MM.1S (cell line): ENCODE measurements around the gene EYA2.

Experiments used
- DNase-seq: peaks from one replicate; pipeline ENCODE4 v3.0.0-alpha.2; 2015
- H2AFZ ChIP-seq: fragments of 300-600 bp; sonication (generic); 2 replicates; pipeline ENCODE4 v1.6.0; 2016; ENCODE audit warnings: antibody characterized with exemption, low read length
- H3F3A ChIP-seq: fragments of 300-600 bp; sonication (generic); 2 replicates; pipeline ENCODE4 v1.6.1; 2016; ENCODE audit warnings: mild to moderate bottlenecking, antibody characterized with exemption, low read length, moderate library complexity, mixed read lengths; ENCODE audit not compliant: insufficient read depth
- H3K27ac ChIP-seq: fragments of 300-600 bp; sonication (generic); 2 replicates; pipeline ENCODE4 v1.5.1; 2016; ENCODE audit warnings: mild to moderate bottlenecking, low read length
- H3K27me3 ChIP-seq: fragments of 300-600 bp; sonication (generic); replicated peaks from 2 replicates; pipeline ENCODE4 v1.6.0; 2016; ENCODE audit warnings: low read length; ENCODE audit not compliant: insufficient read depth
- H3K36me3 ChIP-seq: fragments of 300-600 bp; sonication (generic); replicated peaks from 2 replicates; pipeline ENCODE4 v1.6.1; 2016; ENCODE audit warnings: mild to moderate bottlenecking, low read length, mixed read lengths; ENCODE audit not compliant: insufficient read depth
- H3K4me1 ChIP-seq: fragments of 300-600 bp; sonication (generic); 2 replicates; pipeline ENCODE4 v1.6.1; 2016; ENCODE audit warnings: low read length, mixed read lengths
- H3K4me2 ChIP-seq: fragments of 300-600 bp; sonication (generic); 2 replicates; pipeline ENCODE4 v1.6.0; 2016; ENCODE audit warnings: low read depth, low read length
- H3K4me3 ChIP-seq: fragments of 300-600 bp; sonication (generic); 2 replicates; pipeline ENCODE4 v1.5.1; 2016; ENCODE audit warnings: low read length, mixed read lengths
- H3K79me2 ChIP-seq: fragments of 300-600 bp; sonication (generic); 2 replicates; pipeline ENCODE4 v1.6.1; 2016; ENCODE audit warnings: mixed run types, low read length, mixed read lengths
- H3K9ac ChIP-seq: fragments of 300-600 bp; sonication (generic); 2 replicates; pipeline ENCODE4 v1.6.1; 2016; ENCODE audit warnings: low read length, mixed read lengths
- H3K9me2 ChIP-seq: fragments of 300-600 bp; sonication (generic); replicated peaks from 2 replicates; pipeline ENCODE4 v1.6.1; 2016; ENCODE audit warnings: mild to moderate bottlenecking, low read length, mixed read lengths; ENCODE audit not compliant: insufficient read depth
- H3K9me3 ChIP-seq: fragments of 300-600 bp; sonication (generic); replicated peaks from 2 replicates; pipeline ENCODE4 v1.6.1; 2016; ENCODE audit warnings: mild to moderate bottlenecking, low read length, mixed read lengths; ENCODE audit not compliant: insufficient read depth
- H4K20me1 ChIP-seq: fragments of 300-600 bp; sonication (generic); 2 replicates; pipeline ENCODE4 v1.6.1; 2016; ENCODE audit warnings: mild to moderate bottlenecking, low read length, moderate library complexity, mixed read lengths; ENCODE audit not compliant: insufficient read depth
- EZH2 ChIP-seq: fragments of 300-600 bp; sonication (generic); optimal IDR thresholded peaks from 2 replicates; pipeline ENCODE3; 2017; ENCODE audit warnings: low read depth, mild to moderate bottlenecking, antibody characterized with exemption, low read length, mixed read lengths
- EZH2phosphoT487 ChIP-seq: fragments of 300-600 bp; sonication (generic); IDR thresholded peaks from 2 replicates; pipeline ENCODE4 v1.6.1; 2018; ENCODE audit warnings: antibody characterized with exemption, low read length
- TF ChIP-seq, protein P1 (sequence below): fragments of 300-600 bp; sonication (generic); IDR thresholded peaks from 2 replicates; pipeline ENCODE4 v1.5.1; 2016; ENCODE audit warnings: antibody characterized with exemption, low read length, mixed read lengths

EYA2 gene

DNA sequence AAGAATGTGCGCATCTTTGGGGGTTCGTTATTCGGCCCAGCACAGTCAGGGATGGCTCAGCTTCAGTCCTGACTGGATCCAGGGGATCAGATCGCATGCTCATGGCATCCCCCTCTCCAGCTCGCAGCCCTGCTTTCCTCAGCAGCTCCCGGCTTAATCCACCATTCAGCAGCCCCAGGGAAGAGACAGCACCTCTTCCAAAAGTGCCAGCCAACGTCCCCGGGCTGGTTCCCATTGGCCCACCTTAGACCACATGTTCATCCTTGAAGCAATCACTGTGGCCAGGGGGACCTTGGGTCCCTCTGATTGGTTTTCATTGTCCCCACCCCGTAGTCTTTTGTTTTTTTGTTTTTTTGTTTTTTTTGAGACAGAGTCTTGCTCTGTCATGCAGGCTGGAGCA, 273.2 kb downstream of the EYA2 start:
- no peaks in the 10 kb centered on the region for H3K4me1 ChIP-seq
- H3K79me2 ChIP-seq = no peaks in the 10 kb centered on the region
- no peak overlapping the region for H3K27ac ChIP-seq
- H3K4me2 ChIP-seq = no peak overlapping the region
- H3K9me2 ChIP-seq = no peaks in the 10 kb centered on the region
- H4K20me1 ChIP-seq = no peaks in the 10 kb centered on the region
- H3K4me3 ChIP-seq = no peak overlapping the region
- no peaks in the 10 kb centered on the region for H3K36me3 ChIP-seq
- TF ChIP-seq EZH2 (no peak), EZH2phosphoT487 (no peak)
- TF ChIP-seq, protein P1, sequence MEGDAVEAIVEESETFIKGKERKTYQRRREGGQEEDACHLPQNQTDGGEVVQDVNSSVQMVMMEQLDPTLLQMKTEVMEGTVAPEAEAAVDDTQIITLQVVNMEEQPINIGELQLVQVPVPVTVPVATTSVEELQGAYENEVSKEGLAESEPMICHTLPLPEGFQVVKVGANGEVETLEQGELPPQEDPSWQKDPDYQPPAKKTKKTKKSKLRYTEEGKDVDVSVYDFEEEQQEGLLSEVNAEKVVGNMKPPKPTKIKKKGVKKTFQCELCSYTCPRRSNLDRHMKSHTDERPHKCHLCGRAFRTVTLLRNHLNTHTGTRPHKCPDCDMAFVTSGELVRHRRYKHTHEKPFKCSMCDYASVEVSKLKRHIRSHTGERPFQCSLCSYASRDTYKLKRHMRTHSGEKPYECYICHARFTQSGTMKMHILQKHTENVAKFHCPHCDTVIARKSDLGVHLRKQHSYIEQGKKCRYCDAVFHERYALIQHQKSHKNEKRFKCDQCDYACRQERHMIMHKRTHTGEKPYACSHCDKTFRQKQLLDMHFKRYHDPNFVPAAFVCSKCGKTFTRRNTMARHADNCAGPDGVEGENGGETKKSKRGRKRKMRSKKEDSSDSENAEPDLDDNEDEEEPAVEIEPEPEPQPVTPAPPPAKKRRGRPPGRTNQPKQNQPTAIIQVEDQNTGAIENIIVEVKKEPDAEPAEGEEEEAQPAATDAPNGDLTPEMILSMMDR = no peak
- H3K27me3 ChIP-seq = no peaks in the 10 kb centered on the region
- no peaks in the 10 kb centered on the region for H3F3A ChIP-seq
- no peaks in the 10 kb centered on the region for H3K9me3 ChIP-seq
- H2AFZ ChIP-seq = no peak overlapping the region
- H3K9ac ChIP-seq = no peak overlapping the region
- no peak for DNase-seq

- H3K9me3 ChIP-seq = no peaks in the 10 kb centered on the region
- H3K79me2 ChIP-seq = no peaks in the 10 kb centered on the region
- no peak for DNase-seq
- H3K4me1 ChIP-seq = no peaks in the 10 kb centered on the region
- TF ChIP-seq EZH2phosphoT487 (no peak), EZH2 (no peak)
- TF ChIP-seq, protein P1 = no peak
- H3K4me2 ChIP-seq = no peak overlapping the region
- H3K9ac ChIP-seq = no peak overlapping the region
- H4K20me1 ChIP-seq = no peaks in the 10 kb centered on the region
- no peaks in the 10 kb centered on the region for H3F3A ChIP-seq
- no peaks in the 10 kb centered on the region for H3K36me3 ChIP-seq
- no peaks in the 10 kb centered on the region for H3K9me2 ChIP-seq
- no peaks in the 10 kb centered on the region for H3K27me3 ChIP-seq
- no peak overlapping the region for H3K4me3 ChIP-seq
- no peak overlapping the region for H3K27ac ChIP-seq
- H2AFZ ChIP-seq = no peak overlapping the region
Measured at GRCh38 chr20:47172579-47172978, 277.9 kb downstream of the EYA2 start.

GRCh38 chr20:47173596-47174216, 279.1 kb downstream of the EYA2 start:
- Histone ChIP-seq H3F3A (no peaks in the 10 kb centered on the region), H3K9ac (no peak overlapping the region), H3K79me2 (no peaks in the 10 kb centered on the region), H3K4me2 (no peak overlapping the region), H3K9me2 (no peaks in the 10 kb centered on the region), H3K27ac (no peak overlapping the region), H3K9me3 (no peaks in the 10 kb centered on the region), H3K36me3 (no peaks in the 10 kb centered on the region), H2AFZ (no peak overlapping the region), H3K27me3 (no peaks in the 10 kb centered on the region), H3K4me3 (no peak overlapping the region), H4K20me1 (no peaks in the 10 kb centered on the region), H3K4me1 (no peaks in the 10 kb centered on the region)
- TF ChIP-seq EZH2 = no peak
- no peak for TF ChIP-seq EZH2phosphoT487
- TF ChIP-seq, protein P1 = no peak
- no peak for DNase-seq
